ENCODE data around the gene OR5AN1.

DNA sequence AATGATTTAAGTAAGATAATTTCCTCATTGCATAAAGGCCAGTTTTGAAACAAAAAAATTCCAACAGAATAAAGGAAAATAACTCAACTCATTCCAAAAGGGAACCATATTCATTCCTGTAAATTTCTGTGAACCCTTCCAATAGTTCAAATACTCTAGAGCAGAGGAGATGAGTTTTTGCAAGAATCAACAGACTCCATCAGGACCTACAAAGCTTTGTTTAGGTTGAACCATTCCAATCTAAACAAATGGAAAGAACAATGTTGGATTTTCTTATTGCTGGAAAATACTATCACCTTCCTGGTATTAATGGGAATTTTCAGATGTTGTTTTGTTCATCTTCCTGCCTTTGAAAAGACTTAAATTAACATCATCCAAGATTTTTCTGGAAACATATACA is 21.8 kb upstream of the OR5AN1 start:
- TF ChIP-seq ZFX (IDR thresholded peaks at IDR 0.05) (no peak), EZH2phosphoT487 (IDR thresholded peaks at IDR 0.05; ENCODE audit: borderline replicate concordance) (no peak), EGR1 (IDR thresholded peaks at IDR 0.05; ENCODE audit: low read depth) (no peak)
- TF ChIP-seq, protein P1, sequence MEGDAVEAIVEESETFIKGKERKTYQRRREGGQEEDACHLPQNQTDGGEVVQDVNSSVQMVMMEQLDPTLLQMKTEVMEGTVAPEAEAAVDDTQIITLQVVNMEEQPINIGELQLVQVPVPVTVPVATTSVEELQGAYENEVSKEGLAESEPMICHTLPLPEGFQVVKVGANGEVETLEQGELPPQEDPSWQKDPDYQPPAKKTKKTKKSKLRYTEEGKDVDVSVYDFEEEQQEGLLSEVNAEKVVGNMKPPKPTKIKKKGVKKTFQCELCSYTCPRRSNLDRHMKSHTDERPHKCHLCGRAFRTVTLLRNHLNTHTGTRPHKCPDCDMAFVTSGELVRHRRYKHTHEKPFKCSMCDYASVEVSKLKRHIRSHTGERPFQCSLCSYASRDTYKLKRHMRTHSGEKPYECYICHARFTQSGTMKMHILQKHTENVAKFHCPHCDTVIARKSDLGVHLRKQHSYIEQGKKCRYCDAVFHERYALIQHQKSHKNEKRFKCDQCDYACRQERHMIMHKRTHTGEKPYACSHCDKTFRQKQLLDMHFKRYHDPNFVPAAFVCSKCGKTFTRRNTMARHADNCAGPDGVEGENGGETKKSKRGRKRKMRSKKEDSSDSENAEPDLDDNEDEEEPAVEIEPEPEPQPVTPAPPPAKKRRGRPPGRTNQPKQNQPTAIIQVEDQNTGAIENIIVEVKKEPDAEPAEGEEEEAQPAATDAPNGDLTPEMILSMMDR (IDR thresholded peaks at IDR 0.05 in 2 of 3, conservative IDR thresholded peaks at IDR 0.05 in 1 of 3; ENCODE audit: borderline replicate concordance in 1 of 3, insufficient read depth in 1 of 3, low read depth in 2 of 3, low read length in 2 of 3): no peak
- TF ChIP-seq, protein P2, sequence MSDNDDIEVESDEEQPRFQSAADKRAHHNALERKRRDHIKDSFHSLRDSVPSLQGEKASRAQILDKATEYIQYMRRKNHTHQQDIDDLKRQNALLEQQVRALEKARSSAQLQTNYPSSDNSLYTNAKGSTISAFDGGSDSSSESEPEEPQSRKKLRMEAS (IDR thresholded peaks at IDR 0.05): no peak
